H9 (cell line): ENCODE data around the gene THSD4. TPM values are rescaled to one million over a fixed set of nuclear protein-coding genes. Genes with fewer than 3 reads are reported as not detected.

Source experiments
- DNase-seq: peaks from one replicate; pipeline ENCODE4 v3.0.0-alpha.2; 2017
- H2AFZ ChIP-seq: one replicate; pipeline ENCODE4 v1.6.1; 2013; ENCODE audit warnings: mild to moderate bottlenecking, low read length, control low read depth, moderate library complexity
- H2AK5ac ChIP-seq: 2 replicates; pipeline ENCODE4 v1.6.1; 2013; ENCODE audit warnings: low read length, control low read depth, mixed read lengths; ENCODE audit not compliant: insufficient read length
- H2BK120ac ChIP-seq: one replicate; pipeline ENCODE4 v1.6.1; 2013; ENCODE audit warnings: low read depth, mild to moderate bottlenecking, low read length, control low read depth, inconsistent platforms; ENCODE audit not compliant: poor library complexity, severe bottlenecking
- H2BK12ac ChIP-seq: 2 replicates; pipeline ENCODE4 v1.6.1; 2013; ENCODE audit warnings: low read length, control low read depth, mixed read lengths, low read depth; ENCODE audit not compliant: insufficient read length
- H2BK15ac ChIP-seq: 2 replicates; pipeline ENCODE4 v1.6.1; 2013; ENCODE audit warnings: low read depth, low read length, control low read depth
- H2BK20ac ChIP-seq: one replicate; pipeline ENCODE4 v1.6.1; 2013; ENCODE audit warnings: low read depth, mild to moderate bottlenecking, low read length, control low read depth, inconsistent platforms; ENCODE audit not compliant: poor library complexity, severe bottlenecking
- H2BK5ac ChIP-seq: 2 replicates; pipeline ENCODE4 v1.6.1; 2013; ENCODE audit warnings: low read length, control low read depth, mixed read lengths; ENCODE audit not compliant: insufficient read length
- H3K14ac ChIP-seq: 2 replicates; pipeline ENCODE4 v1.6.1; 2013; ENCODE audit warnings: low read length, control low read depth; ENCODE audit not compliant: insufficient read depth
- H3K18ac ChIP-seq: 2 replicates; pipeline ENCODE4 v1.6.1; 2013; ENCODE audit warnings: low read depth, mild to moderate bottlenecking, mixed read lengths, low read length, control low read depth; ENCODE audit not compliant: insufficient read length
- H3K23ac ChIP-seq: 2 replicates; pipeline ENCODE4 v1.6.1; 2013; ENCODE audit warnings: low read length, control low read depth, mixed read lengths, low read depth; ENCODE audit not compliant: insufficient read length
- H3K23me2 ChIP-seq: 2 replicates; pipeline ENCODE4 v1.6.1; 2013; ENCODE audit warnings: low read depth, mild to moderate bottlenecking, mixed read lengths, low read length, control low read depth; ENCODE audit not compliant: insufficient read length, poor library complexity, severe bottlenecking
- H3K27ac ChIP-seq: 2 replicates; pipeline ENCODE4 v1.5.1; 2013; ENCODE audit warnings: low read length, control low read depth, mixed read lengths, low read depth; ENCODE audit not compliant: insufficient read length
- H3K27me3 ChIP-seq: 2 replicates; pipeline ENCODE4 v1.6.1; 2013; ENCODE audit warnings: low read length, control low read depth, inconsistent platforms; ENCODE audit not compliant: insufficient read depth
- H3K4ac ChIP-seq: 2 replicates; pipeline ENCODE4 v1.6.1; 2013; ENCODE audit warnings: low read depth, mild to moderate bottlenecking, control low read depth, inconsistent platforms, low read length, moderate library complexity
- H3K4me1 ChIP-seq: 2 replicates; pipeline ENCODE4 v1.6.1; 2013; ENCODE audit warnings: low read length, control low read depth, inconsistent platforms; ENCODE audit not compliant: insufficient read depth
- H3K4me2 ChIP-seq: 2 replicates; pipeline ENCODE4 v1.6.1; 2013; ENCODE audit warnings: low read length, control low read depth, mixed read lengths; ENCODE audit not compliant: insufficient read length, insufficient read depth
- H3K56ac ChIP-seq: 2 replicates; pipeline ENCODE4 v1.6.1; 2013; ENCODE audit warnings: low read depth, mild to moderate bottlenecking, mixed read lengths, low read length, control low read depth; ENCODE audit not compliant: insufficient read length
- H3K79me1 ChIP-seq: 2 replicates; pipeline ENCODE4 v1.6.1; 2013; ENCODE audit warnings: low read depth, mild to moderate bottlenecking, moderate library complexity, low read length, control low read depth, inconsistent platforms; ENCODE audit not compliant: insufficient read depth, poor library complexity, severe bottlenecking
- H3K79me2 ChIP-seq: 2 replicates; pipeline ENCODE4 v1.6.1; 2013; ENCODE audit warnings: low read length, control low read depth, inconsistent platforms; ENCODE audit not compliant: insufficient read depth
- H3K9ac ChIP-seq: 2 replicates; pipeline ENCODE4 v1.6.1; 2013; ENCODE audit warnings: low read length, control low read depth, mixed read lengths; ENCODE audit not compliant: insufficient read length; ENCODE audit errors: extremely low read depth
- H3K9me3 ChIP-seq: one replicate; pipeline ENCODE4 v1.6.1; 2013; ENCODE audit warnings: low read depth, low read length, inconsistent platforms; ENCODE audit not compliant: control insufficient read depth
- H3T11ph ChIP-seq: one replicate; pipeline ENCODE4 v1.6.1; 2013; ENCODE audit warnings: mild to moderate bottlenecking, low read length, control low read depth, inconsistent platforms
- H4K20me1 ChIP-seq: one replicate; pipeline ENCODE4 v1.6.1; 2013; ENCODE audit not compliant: control insufficient read depth, insufficient read length, insufficient read depth
- H4K5ac ChIP-seq: 2 replicates; pipeline ENCODE4 v1.6.1; 2013; ENCODE audit warnings: low read depth, mild to moderate bottlenecking, mixed read lengths, low read length, control low read depth; ENCODE audit not compliant: insufficient read length
- H4K8ac ChIP-seq: replicated peaks from 2 replicates; pipeline ENCODE4 v1.6.1; 2013; ENCODE audit warnings: low read length, control low read depth, mixed read lengths, low read depth; ENCODE audit not compliant: insufficient read length
- H4K91ac ChIP-seq: 2 replicates; pipeline ENCODE4 v1.6.1; 2013; ENCODE audit warnings: low read depth, mild to moderate bottlenecking, moderate library complexity, mixed read lengths, low read length, control low read depth; ENCODE audit not compliant: insufficient read length
- H3K27ac Mint-ChIP-seq, 3 experiments: 2 replicates in 2 of 3; 3 replicates in 1 of 3; pipeline ENCODE4 v1.8.0; 2020 to 2021; ENCODE audit warnings: mixed read lengths in 3 of 3, mild to moderate bottlenecking in 1 of 3, moderate library complexity in 1 of 3
- H3K27me3 Mint-ChIP-seq: 2 replicates; pipeline ENCODE4 v1.8.0; 2021; ENCODE audit warnings: low read depth, mild to moderate bottlenecking, moderate library complexity, mixed read lengths
- H3K36me3 Mint-ChIP-seq, 3 experiments: 2 replicates in 2 of 3; 3 replicates in 1 of 3; pipeline ENCODE4 v1.8.0; 2020 to 2021; ENCODE audit warnings: low read depth in 3 of 3, mixed read lengths in 3 of 3; ENCODE audit not compliant: insufficient read depth in 1 of 3
- H3K4me1 Mint-ChIP-seq, 2 experiments: 2 replicates each; pipeline ENCODE4 v1.8.0; 2020; ENCODE audit warnings: mixed read lengths in 2 of 2
- H3K4me3 Mint-ChIP-seq, 2 experiments: 2 replicates in 1 of 2; 3 replicates in 1 of 2; pipeline ENCODE4 v1.8.0; 2020 to 2021; ENCODE audit warnings: mild to moderate bottlenecking in 2 of 2, mixed read lengths in 2 of 2, moderate library complexity in 1 of 2
- H3K9me3 Mint-ChIP-seq, 2 experiments: 2 replicates in 1 of 2; 3 replicates in 1 of 2; pipeline ENCODE4 v1.8.0; 2020; ENCODE audit warnings: mild to moderate bottlenecking in 2 of 2, mixed read lengths in 2 of 2, moderate library complexity in 1 of 2
- WGBS: extraction: QIAGEN DNeasy Blood & Tissue Kit; methylation state at CpG from one replicate; pipeline ENCODE4 v1.1.7; 2013; ENCODE audit warnings: missing lambda C conversion rate, low lambda C conversion rate, mixed read lengths; ENCODE audit not compliant: insufficient read length; ENCODE audit errors: extremely low coverage; 5-methylcytosine and 5-hydroxymethylcytosine counted together
- total RNA-seq: library from RNA; stranded (reverse); gene quantifications from 2 replicates; pipeline ENCODE4 v1.2.1, GENCODE V29; 2021
- TF ChIP-seq, protein P1 (sequence below): fragments of 200-600 bp; sonication (generic); conservative IDR thresholded peaks from 3 replicates; pipeline ENCODE4 v1.8.0; 2021; ENCODE audit warnings: antibody characterized with exemption, mild to moderate bottlenecking

THSD4 gene
- total RNA-seq, 1 experiment from 2014 or later, result 5.5 TPM

DNA sequence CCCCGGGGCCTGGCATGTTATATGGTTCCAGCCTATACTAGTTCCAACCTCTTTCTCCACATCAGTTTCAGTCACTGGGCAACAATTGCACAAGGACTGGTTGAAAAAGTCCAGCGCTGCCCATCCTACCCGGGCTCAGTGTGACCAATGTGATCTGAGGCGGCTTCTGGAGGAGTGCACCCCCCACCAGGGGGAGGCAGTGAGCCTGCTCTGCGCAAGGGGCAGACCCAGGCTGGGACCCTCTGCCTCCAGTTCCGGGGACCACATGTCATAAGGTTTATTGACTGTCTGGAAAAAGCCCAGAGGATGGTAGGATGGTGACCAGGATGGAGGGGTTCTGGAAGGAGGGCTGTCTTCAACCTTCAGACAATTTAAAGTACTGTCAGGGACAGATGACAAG is 669.4 kb downstream of the THSD4 start:
- Mint-ChIP-seq H3K27me3 (peaks cover 3% of the 10 kb centered on the region), H3K27ac (no peak overlapping the region), H3K9me3 (no peaks in the 10 kb centered on the region), H3K4me3 (no peak overlapping the region), H3K36me3 (no peaks in the 10 kb centered on the region; a peak in 1 of 7 replicates), H3K4me1 (peaks cover 9% of the 10 kb centered on the region in 2 experiments)
- H3K4me2 ChIP-seq, result no peak overlapping the region
- H2BK120ac ChIP-seq, result no peak overlapping the region
- H4K20me1 ChIP-seq, result no peaks in the 10 kb centered on the region
- no CpG with 5 or more reads among the region's 6 CpGs for WGBS
- no peak overlapping the region for H3K23ac ChIP-seq
- H3K27me3 ChIP-seq, result no peaks in the 10 kb centered on the region
- TF ChIP-seq, protein P1, sequence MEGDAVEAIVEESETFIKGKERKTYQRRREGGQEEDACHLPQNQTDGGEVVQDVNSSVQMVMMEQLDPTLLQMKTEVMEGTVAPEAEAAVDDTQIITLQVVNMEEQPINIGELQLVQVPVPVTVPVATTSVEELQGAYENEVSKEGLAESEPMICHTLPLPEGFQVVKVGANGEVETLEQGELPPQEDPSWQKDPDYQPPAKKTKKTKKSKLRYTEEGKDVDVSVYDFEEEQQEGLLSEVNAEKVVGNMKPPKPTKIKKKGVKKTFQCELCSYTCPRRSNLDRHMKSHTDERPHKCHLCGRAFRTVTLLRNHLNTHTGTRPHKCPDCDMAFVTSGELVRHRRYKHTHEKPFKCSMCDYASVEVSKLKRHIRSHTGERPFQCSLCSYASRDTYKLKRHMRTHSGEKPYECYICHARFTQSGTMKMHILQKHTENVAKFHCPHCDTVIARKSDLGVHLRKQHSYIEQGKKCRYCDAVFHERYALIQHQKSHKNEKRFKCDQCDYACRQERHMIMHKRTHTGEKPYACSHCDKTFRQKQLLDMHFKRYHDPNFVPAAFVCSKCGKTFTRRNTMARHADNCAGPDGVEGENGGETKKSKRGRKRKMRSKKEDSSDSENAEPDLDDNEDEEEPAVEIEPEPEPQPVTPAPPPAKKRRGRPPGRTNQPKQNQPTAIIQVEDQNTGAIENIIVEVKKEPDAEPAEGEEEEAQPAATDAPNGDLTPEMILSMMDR, result peak; percentile 76
- H2BK20ac ChIP-seq, result no peak overlapping the region
- H4K91ac ChIP-seq, result no peak overlapping the region
- no peak overlapping the region for H2AK5ac ChIP-seq
- H3K9ac ChIP-seq, result no peak overlapping the region
- H3T11ph ChIP-seq, result no peak overlapping the region
- no peak overlapping the region for H2BK5ac ChIP-seq
- no peak overlapping the region for H3K4ac ChIP-seq
- H2BK15ac ChIP-seq, result no peak overlapping the region
- H3K4me1 ChIP-seq, result no peaks in the 10 kb centered on the region; the same call in 1 of the 2 replicates
- H3K9me3 ChIP-seq, result no peaks in the 10 kb centered on the region
- H3K79me2 ChIP-seq, result no peaks in the 10 kb centered on the region; the same call in 1 of the 2 replicates
- H2BK12ac ChIP-seq, result no peak overlapping the region
- no peaks in the 10 kb centered on the region for H3K79me1 ChIP-seq
- no peak overlapping the region for H3K27ac ChIP-seq
- H3K18ac ChIP-seq, result no peak overlapping the region
- H3K23me2 ChIP-seq, result no peaks in the 10 kb centered on the region
- H4K8ac ChIP-seq, result no peak overlapping the region
- H4K5ac ChIP-seq, result no peak overlapping the region
- H3K14ac ChIP-seq, result no peak overlapping the region
- H2AFZ ChIP-seq, result no peak overlapping the region
- DNase-seq, result no peak
- no peak overlapping the region for H3K56ac ChIP-seq
